Memory B cell (primary cell): ENCODE results near the gene OMP.
"Not testable (repeated sequence)": the region's sequence is repeated elsewhere in the genome, so short reads cannot be mapped to it uniquely, and the experiment has no call there.

Source experiments
- ATAC-seq: fragments of 150-1000 bp; cut with Tn5 transposase; 2 replicates; pipeline ENCODE4 v1.10.0; 2021; ENCODE audit warnings: low read depth, mild to moderate bottlenecking, moderate library complexity
- DNase-seq, 2 donors: peaks; one replicate each; pipeline ENCODE4 v3.0.0; 2022; ENCODE audit warnings: low spot score in 2 of 2
- H3K27ac Mint-ChIP-seq: one replicate; pipeline ENCODE4 v1.8.0; 2022; ENCODE audit warnings: mild to moderate bottlenecking, moderate library complexity, mixed read lengths
- H3K27me3 Mint-ChIP-seq: one replicate; pipeline ENCODE4 v1.8.0; 2022; ENCODE audit warnings: mixed read lengths
- H3K36me3 Mint-ChIP-seq: one replicate; pipeline ENCODE4 v1.8.0; 2022; ENCODE audit warnings: mild to moderate bottlenecking, mixed read lengths
- H3K4me1 Mint-ChIP-seq: one replicate; pipeline ENCODE4 v1.8.0; 2022; ENCODE audit warnings: mixed read lengths
- H3K4me3 Mint-ChIP-seq: one replicate; pipeline ENCODE4 v1.8.0; 2022; ENCODE audit warnings: mild to moderate bottlenecking, moderate library complexity, mixed read lengths
- H3K9me3 Mint-ChIP-seq: one replicate; pipeline ENCODE4 v1.8.0; 2022; ENCODE audit warnings: mixed read lengths

The OMP gene, protein sequence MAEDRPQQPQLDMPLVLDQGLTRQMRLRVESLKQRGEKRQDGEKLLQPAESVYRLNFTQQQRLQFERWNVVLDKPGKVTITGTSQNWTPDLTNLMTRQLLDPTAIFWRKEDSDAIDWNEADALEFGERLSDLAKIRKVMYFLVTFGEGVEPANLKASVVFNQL

GRCh38 chr11:77102246-77103210, at the start of gene OMP:
Gene OMP, plus strand, starts transcription at chr11:77102840. Its CDS starts 0 bp downstream, at chr11:77102840.
- Mint-ChIP-seq H3K4me1 (no peaks in the 10 kb centered on the region), H3K9me3 (peaks cover 4% of the 10 kb centered on the region), H3K4me3 (no peak within 1 kb of the TSS), H3K27me3 (peaks cover 6% of the 10 kb centered on the region), H3K27ac (no peak within 1 kb of the TSS), H3K36me3 (peaks cover 3% of the 10 kb centered on the region)
- DNase-seq (no peak), ATAC-seq (no peak)

- ATAC-seq: no peak
- no peak overlapping the region for H3K27ac Mint-ChIP-seq
- peaks cover 5% of the 10 kb centered on the region for H3K36me3 Mint-ChIP-seq
- H3K4me3 Mint-ChIP-seq: no peak overlapping the region
- H3K9me3 Mint-ChIP-seq: peaks cover 5% of the 10 kb centered on the region
- DNase-seq: no peak
- no peaks in the 10 kb centered on the region for H3K4me1 Mint-ChIP-seq
- peaks cover 11% of the 10 kb centered on the region for H3K27me3 Mint-ChIP-seq
Measured at GRCh38 chr11:77053217-77054015, 49.2 kb upstream of the OMP start.

DNA sequence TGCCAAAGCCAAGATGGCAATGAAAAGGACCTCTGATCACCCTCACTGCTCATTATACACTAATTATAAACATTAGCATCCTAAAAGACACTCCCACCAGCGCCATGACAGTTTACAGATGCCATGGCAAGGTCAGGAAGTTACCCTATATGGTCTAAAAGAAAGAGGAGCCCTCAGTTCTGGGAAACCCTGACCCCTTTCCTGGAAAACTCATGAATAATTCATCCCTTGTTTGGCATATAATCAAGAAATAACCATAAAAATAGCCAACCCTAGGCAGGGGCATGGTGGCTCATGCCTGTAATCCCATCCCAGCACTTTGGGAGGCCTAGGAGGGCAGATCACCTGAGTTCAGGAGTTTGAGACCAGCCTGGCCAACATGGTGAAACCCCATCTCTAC, 48.6 kb upstream of the OMP start:
- no peak overlapping the region for H3K4me3 Mint-ChIP-seq
- ATAC-seq (no peak), DNase-seq (no peak)
- H3K4me1 Mint-ChIP-seq: no peaks in the 10 kb centered on the region
- no peak overlapping the region for H3K27ac Mint-ChIP-seq
- H3K36me3 Mint-ChIP-seq: peaks cover 5% of the 10 kb centered on the region
- H3K27me3 Mint-ChIP-seq: peaks cover 10% of the 10 kb centered on the region
- H3K9me3 Mint-ChIP-seq: peaks cover 5% of the 10 kb centered on the region

DNA sequence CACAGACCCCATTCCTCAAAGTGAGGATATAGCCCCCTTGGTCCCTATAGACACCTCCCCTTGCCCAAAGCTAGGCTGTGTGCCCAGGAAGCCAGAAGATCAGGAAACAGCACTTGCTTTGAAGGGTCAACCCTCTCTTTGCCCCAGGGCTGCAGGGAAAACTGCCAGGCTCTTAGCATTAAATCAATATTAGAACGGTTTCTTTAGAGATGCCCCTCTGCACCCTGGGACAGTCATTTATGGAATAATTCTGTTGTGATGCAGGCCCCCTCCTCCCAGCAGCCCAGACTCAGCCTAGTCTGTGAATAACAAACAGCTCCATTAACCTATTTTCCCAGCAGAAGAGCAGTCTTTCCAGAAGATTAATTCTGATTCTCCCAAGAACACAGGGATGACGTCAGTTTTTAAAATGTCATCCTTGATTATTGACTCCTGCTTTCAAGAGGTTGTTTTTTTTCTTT, 47.5 kb upstream of the OMP start:
- Mint-ChIP-seq H3K4me1 (no peaks in the 10 kb centered on the region), H3K9me3 (peaks cover 5% of the 10 kb centered on the region), H3K27me3 (peaks cover 9% of the 10 kb centered on the region), H3K4me3 (no peak overlapping the region), H3K27ac (no peak overlapping the region), H3K36me3 (peaks cover 5% of the 10 kb centered on the region)
- DNase-seq: no peak
- no peak for ATAC-seq

GRCh38 chr11:77055913-77056312, 46.7 kb upstream of the OMP start:
- DNase-seq: no peak
- H3K27me3 Mint-ChIP-seq: peaks cover 11% of the 10 kb centered on the region
- H3K4me3 Mint-ChIP-seq: no peak overlapping the region
- H3K27ac Mint-ChIP-seq: no peak overlapping the region
- peaks cover 5% of the 10 kb centered on the region for H3K36me3 Mint-ChIP-seq
- no peaks in the 10 kb centered on the region for H3K4me1 Mint-ChIP-seq
- peaks cover 7% of the 10 kb centered on the region for H3K9me3 Mint-ChIP-seq
- ATAC-seq: no peak

- H3K36me3 Mint-ChIP-seq: peaks cover 5% of the 10 kb centered on the region
- DNase-seq: no peak
- peaks cover 11% of the 10 kb centered on the region for H3K27me3 Mint-ChIP-seq
- H3K9me3 Mint-ChIP-seq: peaks cover 7% of the 10 kb centered on the region
- no peak overlapping the region for H3K4me3 Mint-ChIP-seq
- H3K27ac Mint-ChIP-seq: no peak overlapping the region
- no peaks in the 10 kb centered on the region for H3K4me1 Mint-ChIP-seq
- no peak for ATAC-seq
Measured at GRCh38 chr11:77056814-77057402, 45.7 kb upstream of the OMP start.

- peaks cover 7% of the 10 kb centered on the region for H3K27me3 Mint-ChIP-seq
- DNase-seq: no peak
- no peak overlapping the region for H3K27ac Mint-ChIP-seq
- no peaks in the 10 kb centered on the region for H3K4me1 Mint-ChIP-seq
- H3K4me3 Mint-ChIP-seq: no peak overlapping the region
- ATAC-seq: no peak
- peaks cover 7% of the 10 kb centered on the region for H3K9me3 Mint-ChIP-seq
- peaks cover 5% of the 10 kb centered on the region for H3K36me3 Mint-ChIP-seq
Measured at GRCh38 chr11:77057938-77058474, 44.6 kb upstream of the OMP start.

- H3K36me3 Mint-ChIP-seq: peaks cover 5% of the 10 kb centered on the region
Measured at GRCh38 chr11:77058900-77059299, 43.7 kb upstream of the OMP start.

GRCh38 chr11:77059806-77060205, 42.8 kb upstream of the OMP start:
- H3K4me3 Mint-ChIP-seq: no peak overlapping the region
- no peak for DNase-seq
- H3K36me3 Mint-ChIP-seq: peaks cover 5% of the 10 kb centered on the region
- ATAC-seq: no peak
- no peak overlapping the region for H3K27ac Mint-ChIP-seq
- H3K9me3 Mint-ChIP-seq: peaks cover 7% of the 10 kb centered on the region
- no peaks in the 10 kb centered on the region for H3K4me1 Mint-ChIP-seq
- H3K27me3 Mint-ChIP-seq: peaks cover 7% of the 10 kb centered on the region

More at GRCh38 chr11:77058900-77059299, 43.7 kb upstream of the OMP start:
- no peaks in the 10 kb centered on the region for H3K4me1 Mint-ChIP-seq
- DNase-seq (no peak), ATAC-seq (no peak)
- H3K9me3 Mint-ChIP-seq: peaks cover 7% of the 10 kb centered on the region
- peaks cover 7% of the 10 kb centered on the region for H3K27me3 Mint-ChIP-seq
- H3K27ac Mint-ChIP-seq: no peak overlapping the region
- H3K4me3 Mint-ChIP-seq: no peak overlapping the region

GRCh38 chr11:77060234-77060633, 42.4 kb upstream of the OMP start:
- ATAC-seq (no peak), DNase-seq (no peak)
- Mint-ChIP-seq H3K36me3 (peaks cover 4% of the 10 kb centered on the region), H3K27ac (no peak overlapping the region), H3K9me3 (peaks cover 7% of the 10 kb centered on the region), H3K27me3 (peaks cover 5% of the 10 kb centered on the region), H3K4me3 (no peak overlapping the region), H3K4me1 (no peaks in the 10 kb centered on the region)

GRCh38 chr11:77061258-77061657, 41.4 kb upstream of the OMP start:
- H3K4me1 Mint-ChIP-seq, DNase-seq, H3K27me3 Mint-ChIP-seq, ATAC-seq, H3K27ac Mint-ChIP-seq, H3K36me3 Mint-ChIP-seq, H3K4me3 Mint-ChIP-seq, H3K9me3 Mint-ChIP-seq: not testable (repeated sequence)

GRCh38 chr11:77062924-77063323, 39.7 kb upstream of the OMP start:
- no peaks in the 10 kb centered on the region for H3K36me3 Mint-ChIP-seq
- peaks cover 8% of the 10 kb centered on the region for H3K4me1 Mint-ChIP-seq
- H3K27me3 Mint-ChIP-seq: peaks cover 2% of the 10 kb centered on the region
- no peak overlapping the region for H3K4me3 Mint-ChIP-seq
- DNase-seq (no peak), ATAC-seq (no peak)
- no peak overlapping the region for H3K27ac Mint-ChIP-seq
- peaks cover 2% of the 10 kb centered on the region for H3K9me3 Mint-ChIP-seq

DNA sequence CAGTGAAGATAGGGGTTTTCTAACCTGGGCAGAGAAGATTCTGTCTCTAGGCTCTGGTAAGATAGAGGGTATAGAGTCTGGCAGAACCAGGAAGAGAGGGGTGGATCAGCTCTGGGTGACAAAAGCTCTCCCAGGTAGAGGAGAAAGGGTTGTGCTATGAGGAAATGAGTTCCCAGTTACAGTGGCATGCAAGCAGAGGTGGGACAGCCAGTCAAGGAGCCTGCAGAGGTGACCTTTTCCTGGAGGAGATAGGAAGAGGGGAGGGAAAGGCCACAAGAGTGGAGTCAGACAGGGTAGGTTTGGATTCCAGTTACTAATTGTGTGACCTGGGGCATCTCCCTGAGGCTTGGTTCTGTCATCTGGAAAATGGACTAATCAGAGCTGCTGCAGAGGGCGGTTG, 39.2 kb upstream of the OMP start:
- H3K9me3 Mint-ChIP-seq: peaks cover 2% of the 10 kb centered on the region
- peaks cover 2% of the 10 kb centered on the region for H3K27me3 Mint-ChIP-seq
- DNase-seq (no peak), ATAC-seq (no peak)
- peaks cover 8% of the 10 kb centered on the region for H3K4me1 Mint-ChIP-seq
- H3K27ac Mint-ChIP-seq: no peak overlapping the region
- H3K36me3 Mint-ChIP-seq: no peaks in the 10 kb centered on the region
- H3K4me3 Mint-ChIP-seq: no peak overlapping the region
